ENCODE data around the gene IQCE.

The IQCE gene

GRCh38 chr7:2520761-2521290, 38.0 kb upstream of the IQCE start:
- no peak for DNase-seq

GRCh38 chr7:2521341-2521745, 37.4 kb upstream of the IQCE start:
- DNase-seq = peak in 6 of 56 donors; percentile 17 to 59 (median 33)

- DNase-seq = peak in 17 of 56 donors; percentile 21 to 55 (median 33)
Observed at GRCh38 chr7:2521952-2522591, 36.7 kb upstream of the IQCE start.

GRCh38 chr7:2522780-2523433, 35.9 kb upstream of the IQCE start:
- peak in 2 of 56 donors; percentile 23 to 27 for DNase-seq

GRCh38 chr7:2523461-2523936, 35.3 kb upstream of the IQCE start:
- peak in 3 of 56 donors; percentile 46 to 64 (median 49) for DNase-seq

- DNase-seq = peak in 55 of 56 donors; percentile 36 to 95 (median 83)
Observed at GRCh38 chr7:2523941-2524807, 34.6 kb upstream of the IQCE start.

GRCh38 chr7:2524808-2525657, 33.7 kb upstream of the IQCE start:
- peak in 2 of 56 donors; percentile 20 to 55 for DNase-seq

GRCh38 chr7:2525658-2526630, 32.8 kb upstream of the IQCE start:
- peak in 2 of 56 donors; percentile 42 to 55 for DNase-seq

- no peak for DNase-seq
Observed at GRCh38 chr7:2526659-2527504, 31.9 kb upstream of the IQCE start.

- DNase-seq = peak in 4 of 56 donors; percentile 23 to 34 (median 28)
Observed at GRCh38 chr7:2527505-2528467, 31.0 kb upstream of the IQCE start.

- DNase-seq = no peak
Observed at GRCh38 chr7:2528481-2529095, 30.2 kb upstream of the IQCE start.

GRCh38 chr7:2529161-2530070, 29.4 kb upstream of the IQCE start:
- peak in 29 of 56 donors; percentile 22 to 69 (median 40) for DNase-seq

GRCh38 chr7:2530071-2530987, 28.4 kb upstream of the IQCE start:
- DNase-seq = peak in 5 of 56 donors; percentile 19 to 65 (median 46)

Measured in nucleus accumbens (tissue), 56 donors.